Adrenal gland (tissue), 12 donors: ENCODE measurements around the gene SLC66A3. TPM values are rescaled to one million over a fixed set of nuclear protein-coding genes. Genes with fewer than 3 reads are reported as not detected.

Source experiments
- DNase-seq, 7 donors: peaks; one replicate each; pipeline ENCODE4 v3.0.0-alpha.2; 2019 to 2020
- H3K27ac ChIP-seq, 5 donors: fragments of 200-600 bp; sonication (generic) in 4 of 5; 1 replicate in 3 of 5; 2 replicates in 2 of 5; pipeline versions ENCODE4 v1.5.1 to v1.8.0; 2016 to 2020; ENCODE audit warnings: mild to moderate bottlenecking in 1 of 5
- H3K27me3 ChIP-seq: fragments of 200-600 bp; 2 replicates; pipeline ENCODE4 v1.8.0; 2021
- H3K36me3 ChIP-seq, 2 donors: fragments of 200-600 bp; replicated peaks in 1 of 2; 1 replicate in 1 of 2; 2 replicates in 1 of 2; pipeline versions ENCODE4 v1.5.1 to v1.8.0; 2018 to 2022
- H3K4me1 ChIP-seq, 2 donors: fragments of 200-600 bp; replicated peaks in 1 of 2; 1 replicate in 1 of 2; 2 replicates in 1 of 2; pipeline versions ENCODE4 v1.5.1 to v1.8.0; 2018 to 2021
- H3K4me3 ChIP-seq, 4 donors: fragments of 200-600 bp; sonication (generic) in 3 of 4; one replicate each; pipeline ENCODE4 v1.5.1; 2016 to 2018
- H3K9me3 ChIP-seq, 3 donors: fragments of 200-600 bp; sonication (generic) in 1 of 3; replicated peaks in 1 of 3; 1 replicate in 2 of 3; 2 replicates in 1 of 3; pipeline versions ENCODE4 v1.5.1 to v1.8.0; 2016 to 2021
- POLR2A ChIP-seq, 2 donors: fragments of 450-650 bp; IDR thresholded peaks; one replicate each; pipeline ENCODE4 v1.6.1; 2017; ENCODE audit warnings: antibody characterized with exemption in 2 of 2, mild to moderate bottlenecking in 2 of 2, moderate library complexity in 1 of 2
- WGBS, 4 donors: extraction: QIAGEN DNeasy Blood & Tissue Kit in 2 of 4; methylation state at CpG; one replicate each; pipeline versions ENCODE4 v1.1.5 to v1.1.7; 2013 to 2017; 5-methylcytosine and 5-hydroxymethylcytosine counted together
- intact Hi-C, 2 donors: fragments of 100-400 bp; cut with DNase I; formaldehyde crosslinking; loops; one replicate each; pipeline versions ENCODE4 v1.14.1 to v1.15.0; 2022 to 2023
- polyA plus RNA-seq, 3 donors: library from polyadenylated mRNA; stranded (reverse); fragments of 200-250 nt in 2 of 3; fragments of 350-450 nt in 1 of 3; fragmentation: Illumina TruSeq in 1 of 3; extraction: RNeasy Lipid Tissue Mini Kit (QIAGEN cat#74804) in 1 of 3; gene quantifications; one replicate each; pipeline ENCODE4 v1.2.3, GENCODE V29; 2013 to 2014
- total RNA-seq, 9 donors: library from RNA; depleted of rRNA in 4 of 9; stranded (reverse); fragments of >200 nt in 4 of 9; fragments of 120-200 nt in 1 of 9; fragmentation: NEBNext Ultra II Directional in 1 of 9; extraction: Animal tissue kit (Norgen Biotek cat#: 25700) in 1 of 9; gene quantifications; one replicate each; pipeline versions ENCODE4 v1.1.0 to v1.2.4, GENCODE V29; 2013 to 2023
- TF ChIP-seq, protein P1 (sequence below), 6 experiments: fragments of 450-650 bp in 4 of 6; fragments of 200-600 bp in 2 of 6; sonication (generic) in 1 of 6; IDR thresholded peaks; 1 replicate in 5 of 6; 2 replicates in 1 of 6; pipeline versions ENCODE4 v1.5.1 to v1.8.0; 2016 to 2021; ENCODE audit warnings: antibody characterized with exemption in 6 of 6, mild to moderate bottlenecking in 2 of 6, moderate library complexity in 1 of 6
- donor health status: healthy with polysubstance abuse.
- donor health status: Bipolar disorder and iron deficiency.
- donor health status: DM: yes; HTN: yes; CAD: no.
- donor health status: DM: no; HTN: no; CAD: no.
- donor health status: DM: no; HTN: no; CAD: no.
- donor health status: DM: yes; HTN: yes; CAD: no.

SLC66A3 gene
- total and polyA plus RNA-seq, 12 donors = 13.0 to 162 (median 41.0) TPM

DNA sequence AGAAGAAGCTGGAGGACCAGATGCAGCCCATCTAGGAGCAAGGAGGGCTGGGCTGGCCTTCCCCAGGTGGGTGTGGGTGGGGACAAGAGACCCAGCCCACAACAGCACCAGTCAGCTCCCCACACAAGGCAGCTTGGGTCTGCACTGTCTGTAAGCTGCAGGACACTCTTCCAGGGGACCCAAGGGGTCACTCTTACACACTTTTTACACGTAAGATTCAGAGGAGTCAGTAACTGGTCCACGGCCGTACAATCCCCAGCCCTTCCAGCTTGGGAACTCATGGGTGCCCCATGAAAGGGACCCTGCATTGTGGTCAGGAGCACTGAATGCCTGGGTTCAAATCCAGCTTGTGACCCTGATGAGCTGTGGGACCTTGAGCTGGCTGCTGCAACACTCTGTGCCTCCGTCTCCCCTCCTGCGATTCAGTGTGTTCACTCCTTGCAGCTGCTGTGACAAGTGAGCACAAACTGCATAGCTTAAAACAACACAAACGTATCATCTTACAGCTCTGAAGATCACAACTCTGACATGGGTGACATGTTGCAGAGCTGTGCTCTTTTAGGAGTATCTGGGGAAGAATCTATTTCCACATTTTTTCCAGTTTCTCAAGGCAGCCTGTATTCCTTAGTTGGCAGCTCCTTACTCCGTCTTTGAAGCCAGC, 11.1 kb upstream of the SLC66A3 start:
- no peak overlapping the region for H3K4me3 ChIP-seq
- TF ChIP-seq, protein P1, sequence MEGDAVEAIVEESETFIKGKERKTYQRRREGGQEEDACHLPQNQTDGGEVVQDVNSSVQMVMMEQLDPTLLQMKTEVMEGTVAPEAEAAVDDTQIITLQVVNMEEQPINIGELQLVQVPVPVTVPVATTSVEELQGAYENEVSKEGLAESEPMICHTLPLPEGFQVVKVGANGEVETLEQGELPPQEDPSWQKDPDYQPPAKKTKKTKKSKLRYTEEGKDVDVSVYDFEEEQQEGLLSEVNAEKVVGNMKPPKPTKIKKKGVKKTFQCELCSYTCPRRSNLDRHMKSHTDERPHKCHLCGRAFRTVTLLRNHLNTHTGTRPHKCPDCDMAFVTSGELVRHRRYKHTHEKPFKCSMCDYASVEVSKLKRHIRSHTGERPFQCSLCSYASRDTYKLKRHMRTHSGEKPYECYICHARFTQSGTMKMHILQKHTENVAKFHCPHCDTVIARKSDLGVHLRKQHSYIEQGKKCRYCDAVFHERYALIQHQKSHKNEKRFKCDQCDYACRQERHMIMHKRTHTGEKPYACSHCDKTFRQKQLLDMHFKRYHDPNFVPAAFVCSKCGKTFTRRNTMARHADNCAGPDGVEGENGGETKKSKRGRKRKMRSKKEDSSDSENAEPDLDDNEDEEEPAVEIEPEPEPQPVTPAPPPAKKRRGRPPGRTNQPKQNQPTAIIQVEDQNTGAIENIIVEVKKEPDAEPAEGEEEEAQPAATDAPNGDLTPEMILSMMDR (IDR thresholded peaks at IDR 0.05) = no peak
- no peak for TF ChIP-seq POLR2A (IDR thresholded peaks at IDR 0.05)
- intact Hi-C loops = no loop called here
- DNase-seq = no peak
- H3K36me3 ChIP-seq = no peaks in the 10 kb centered on the region
- 71 to 85% (median 73%) methylated on average over 4 to 7 of the region's 7 CpGs for WGBS, 4 donors
- peaks cover 0 to 3% of the 10 kb centered on the region in 2 donors for H3K4me1 ChIP-seq
- no peaks in the 10 kb centered on the region for H3K9me3 ChIP-seq
- no peak overlapping the region for H3K27ac ChIP-seq
- no peaks in the 10 kb centered on the region for H3K27me3 ChIP-seq

DNA sequence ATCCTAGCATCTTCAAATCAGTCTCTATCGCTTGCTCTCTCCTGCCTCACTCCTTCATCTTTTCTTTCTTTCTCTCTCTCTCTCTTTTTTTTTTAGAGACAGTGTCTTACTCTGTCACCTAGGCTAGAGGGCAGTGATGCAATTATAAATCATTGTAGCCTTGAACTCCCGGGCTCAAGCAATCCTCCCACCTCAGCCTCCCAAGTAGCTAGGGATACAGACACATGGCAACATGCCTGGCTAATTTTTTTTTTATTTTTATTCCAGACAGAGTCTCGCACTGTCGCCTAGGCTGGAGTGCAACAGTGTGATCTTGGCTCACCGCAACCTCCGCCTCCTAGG, 10.6 kb upstream of the SLC66A3 start:
- no peaks in the 10 kb centered on the region for H3K9me3 ChIP-seq
- no peak for TF ChIP-seq POLR2A (IDR thresholded peaks at IDR 0.05)
- TF ChIP-seq, protein P1 (IDR thresholded peaks at IDR 0.05) = no peak
- H3K4me1 ChIP-seq = peaks cover 0 to 5% of the 10 kb centered on the region in 2 donors
- H3K4me3 ChIP-seq = no peak overlapping the region
- WGBS, 4 donors = 69 to 78% (median 72%) methylated on average over 6 of the region's 6 CpGs
- H3K36me3 ChIP-seq = no peaks in the 10 kb centered on the region
- H3K27me3 ChIP-seq = no peaks in the 10 kb centered on the region
- H3K27ac ChIP-seq = no peak overlapping the region
- intact Hi-C loops = no loop called here
- no peak for DNase-seq

GRCh38 chr2:11145350-11145749, 9.9 kb upstream of the SLC66A3 start:
- 69 to 82% (median 75%) methylated on average over 1 of the region's 1 CpG for WGBS, 4 donors
- no peak for TF ChIP-seq POLR2A (IDR thresholded peaks at IDR 0.05)
- TF ChIP-seq, protein P1 (IDR thresholded peaks at IDR 0.05) = no peak
- Histone ChIP-seq H3K27ac (no peak overlapping the region), H3K9me3 (no peaks in the 10 kb centered on the region), H3K4me3 (no peak overlapping the region), H3K27me3 (no peaks in the 10 kb centered on the region), H3K4me1 (peaks cover 0 to 5% of the 10 kb centered on the region in 2 donors), H3K36me3 (no peaks in the 10 kb centered on the region)
- DNase-seq = no peak
- intact Hi-C loops = no loop called here

DNA sequence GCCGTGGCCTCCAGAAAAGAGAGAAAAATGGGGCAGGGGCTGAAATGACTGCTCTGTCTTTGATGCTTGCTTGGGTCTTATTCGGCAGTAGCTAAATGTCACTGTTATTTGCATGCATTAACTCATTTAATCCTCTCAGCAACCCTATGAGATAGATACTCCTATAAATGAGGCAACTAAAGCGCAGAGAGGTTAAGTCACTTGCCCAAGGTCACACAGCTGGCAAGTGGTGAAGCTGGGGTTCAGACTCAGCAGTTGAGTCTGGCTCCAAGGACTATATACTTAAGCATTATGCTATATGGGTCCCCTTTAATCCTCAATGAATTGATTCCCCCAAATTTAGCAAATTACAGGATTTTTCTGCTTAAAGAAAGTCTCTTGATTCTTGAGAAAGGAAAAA, 9.2 kb upstream of the SLC66A3 start:
- Histone ChIP-seq H3K4me3 (no peak overlapping the region), H3K9me3 (no peaks in the 10 kb centered on the region), H3K36me3 (no peaks in the 10 kb centered on the region), H3K27ac (no peak overlapping the region), H3K27me3 (no peaks in the 10 kb centered on the region), H3K4me1 (peaks cover 0 to 5% of the 10 kb centered on the region in 2 donors)
- DNase-seq = no peak
- 88 to 97% (median 95%) methylated on average over 3 of the region's 3 CpGs for WGBS, 4 donors
- intact Hi-C loops = no loop called here
- TF ChIP-seq, protein P1 (IDR thresholded peaks at IDR 0.05) = no peak
- no peak for TF ChIP-seq POLR2A (IDR thresholded peaks at IDR 0.05)
